ENCODE measurements around the gene TREML2. TPM values are rescaled to one million over a fixed set of nuclear protein-coding genes. Genes with fewer than 3 reads are reported as not detected.

The TREML2 gene
- total RNA-seq, 1 donor from 2014 or later, result not detected

DNA sequence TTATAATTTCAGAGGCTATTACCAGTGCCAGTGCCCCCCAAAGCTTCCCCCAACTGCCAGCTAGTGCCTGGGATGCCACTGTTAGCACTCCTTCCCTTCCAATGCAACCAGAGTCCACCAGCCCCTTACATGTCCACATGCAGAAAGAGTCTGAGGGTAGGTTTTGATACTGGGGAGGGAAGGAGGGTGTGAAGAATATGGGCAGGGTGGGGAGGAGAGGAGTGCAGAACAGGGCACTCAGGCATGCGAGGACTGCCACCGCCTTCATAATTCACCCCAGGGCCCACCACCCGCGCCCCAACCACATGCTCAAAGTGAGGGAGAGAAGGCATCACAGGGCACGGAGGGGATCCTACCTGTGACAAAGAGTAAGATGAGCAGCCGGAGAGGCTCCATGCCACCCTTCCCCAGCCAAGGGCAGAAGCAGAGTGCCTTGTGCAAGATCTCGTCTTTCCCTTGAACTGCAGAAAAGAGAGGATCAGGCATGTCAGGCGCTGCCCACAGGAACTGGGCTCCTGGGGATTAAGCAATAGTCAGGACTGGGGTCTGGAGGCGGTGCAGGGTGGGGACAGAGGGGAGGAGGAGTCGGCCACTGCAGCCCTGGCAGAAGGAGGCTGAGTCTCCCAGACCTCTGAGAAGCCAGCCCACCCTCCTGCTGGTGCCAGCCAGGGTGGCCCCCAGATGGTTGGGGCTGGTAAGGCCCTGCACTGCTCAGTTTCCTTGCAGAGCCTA is 38.1 kb downstream of the TREML2 start, which contains the start of gene TREM2:
Gene TREM2 (minus strand): TSS at position 430 of the 732 bp plus-strand sequence. CDS start 34 bp downstream, at position 396.
- no peak for TF ChIP-seq CTCF (conservative IDR thresholded peaks at IDR 0.05)
- Mint-ChIP-seq H3K27ac (ENCODE audit: unreplicated experiment) (no peak within 1 kb of the TSS), H3K36me3 (ENCODE audit: low read depth) (no peaks in the 10 kb centered on the region), H3K27me3 (ENCODE audit: low read depth) (peaks cover 22% of the 10 kb centered on the region), H3K4me1 (no peaks in the 10 kb centered on the region), H3K9me3 (no peaks in the 10 kb centered on the region), H3K4me3 (no peak within 1 kb of the TSS)
- no peak for DNase-seq (ENCODE audit: low read depth, low spot score)

GRCh38 chr6:41161851-41162552 is 38.9 kb downstream of the TREML2 start:
- no peak overlapping the region for H3K4me3 Mint-ChIP-seq
- no peaks in the 10 kb centered on the region for H3K4me1 Mint-ChIP-seq

GRCh38 chr6:41161380-41161779 is 39.6 kb downstream of the TREML2 start:
- Mint-ChIP-seq H3K9me3 (no peaks in the 10 kb centered on the region), H3K27me3 (ENCODE audit: low read depth) (peaks cover 9% of the 10 kb centered on the region), H3K4me3 (no peak overlapping the region), H3K27ac (ENCODE audit: unreplicated experiment) (no peak overlapping the region), H3K4me1 (no peaks in the 10 kb centered on the region), H3K36me3 (ENCODE audit: low read depth) (no peaks in the 10 kb centered on the region)
- no peak for TF ChIP-seq CTCF (conservative IDR thresholded peaks at IDR 0.05)
- no peak for DNase-seq (ENCODE audit: low read depth, low spot score)

More at GRCh38 chr6:41161851-41162552, 38.9 kb downstream of the TREML2 start:
- no peaks in the 10 kb centered on the region for H3K9me3 Mint-ChIP-seq
- no peak overlapping the region for H3K27ac Mint-ChIP-seq (ENCODE audit: unreplicated experiment)
- H3K36me3 Mint-ChIP-seq (ENCODE audit: low read depth), result no peaks in the 10 kb centered on the region
- peaks cover 15% of the 10 kb centered on the region for H3K27me3 Mint-ChIP-seq (ENCODE audit: low read depth)
- DNase-seq (ENCODE audit: low read depth, low spot score), result no peak
- TF ChIP-seq CTCF (conservative IDR thresholded peaks at IDR 0.05), result no peak

DNA sequence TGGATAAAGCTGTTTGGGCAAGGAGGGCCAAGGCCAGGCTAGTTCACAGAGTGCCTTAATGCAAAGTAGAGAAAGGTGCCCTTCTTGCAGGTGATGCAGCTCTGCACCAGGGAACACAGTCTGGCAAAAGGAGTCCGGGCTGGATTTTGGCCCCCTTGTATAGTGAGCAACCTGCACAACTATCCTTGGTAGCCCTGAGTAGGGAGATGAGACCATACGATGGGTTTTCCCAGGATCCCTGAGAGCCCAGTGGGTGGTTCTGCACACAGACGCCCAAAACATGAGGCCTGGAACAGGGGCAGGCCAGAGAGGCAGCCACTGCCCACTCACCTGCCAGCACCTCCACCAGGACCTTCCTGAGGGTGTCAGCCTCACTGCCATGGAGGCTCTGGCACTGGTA is 40.0 kb downstream of the TREML2 start:
- TF ChIP-seq CTCF (conservative IDR thresholded peaks at IDR 0.05), result no peak
- peaks cover 9% of the 10 kb centered on the region for H3K27me3 Mint-ChIP-seq (ENCODE audit: low read depth)
- no peaks in the 10 kb centered on the region for H3K9me3 Mint-ChIP-seq
- no peak overlapping the region for H3K27ac Mint-ChIP-seq (ENCODE audit: unreplicated experiment)
- H3K36me3 Mint-ChIP-seq (ENCODE audit: low read depth), result no peaks in the 10 kb centered on the region
- no peaks in the 10 kb centered on the region for H3K4me1 Mint-ChIP-seq
- no peak overlapping the region for H3K4me3 Mint-ChIP-seq
- DNase-seq (ENCODE audit: low read depth, low spot score), result no peak

GRCh38 chr6:41159415-41160082 is 41.4 kb downstream of the TREML2 start:
- Mint-ChIP-seq H3K27ac (ENCODE audit: unreplicated experiment) (no peak overlapping the region), H3K36me3 (ENCODE audit: low read depth) (no peaks in the 10 kb centered on the region), H3K27me3 (ENCODE audit: low read depth) (peaks cover 9% of the 10 kb centered on the region), H3K4me1 (no peaks in the 10 kb centered on the region), H3K4me3 (no peak overlapping the region), H3K9me3 (no peaks in the 10 kb centered on the region)
- TF ChIP-seq CTCF (conservative IDR thresholded peaks at IDR 0.05), result no peak
- no peak for DNase-seq (ENCODE audit: low read depth, low spot score)
